HEK293 (cell line): Measurements from ENCODE around the gene LY6G5C.

Experiments
- ATF2 ChIP-seq: fragments of 450-650 bp; formaldehyde crosslinking; IDR thresholded peaks from 2 replicates; pipeline ENCODE4 v1.5.1; 2016; ENCODE audit warnings: missing biosample characterization, missing genetic modification characterization, low read depth
- HOXD13 ChIP-seq: sonication (generic); formaldehyde crosslinking; IDR thresholded peaks from 2 replicates; pipeline ENCODE4 v1.8.0; 2022; ENCODE audit warnings: missing genetic modification reagents, borderline replicate concordance
- KLF1 ChIP-seq: fragments of 450-650 bp; formaldehyde crosslinking; IDR thresholded peaks from 2 replicates; pipeline ENCODE4 v1.5.1; 2016; ENCODE audit warnings: missing biosample characterization, missing genetic modification characterization
- SETDB1 ChIP-seq: IDR thresholded peaks from one replicate; pipeline ENCODE4 v1.6.1; 2017; ENCODE audit warnings: mild to moderate bottlenecking, low read length, moderate library complexity, mixed read lengths; ENCODE audit not compliant: insufficient read length
- SP7 ChIP-seq: fragments of 450-650 bp; formaldehyde crosslinking; IDR thresholded peaks from 2 replicates; pipeline ENCODE4 v1.5.1; 2016; ENCODE audit warnings: missing biosample characterization, missing genetic modification characterization
- ZBTB17 ChIP-seq: fragments of 450-650 bp; formaldehyde crosslinking; IDR thresholded peaks from 2 replicates; pipeline ENCODE4 v1.5.1; 2016; ENCODE audit warnings: missing biosample characterization, missing genetic modification characterization
- ZBTB48 ChIP-seq: fragments of 450-650 bp; formaldehyde crosslinking; IDR thresholded peaks from 2 replicates; pipeline ENCODE4 v1.5.1; 2016; ENCODE audit warnings: missing biosample characterization, missing genetic modification characterization
- ZBTB49 ChIP-seq: fragments of 450-650 bp; formaldehyde crosslinking; IDR thresholded peaks from 2 replicates; pipeline ENCODE4 v1.5.1; 2016; ENCODE audit warnings: missing biosample characterization, missing genetic modification characterization, low read depth
- ZNF169 ChIP-seq: fragments of 450-650 bp; formaldehyde crosslinking; IDR thresholded peaks from 2 replicates; pipeline ENCODE4 v1.5.1; 2016; ENCODE audit warnings: missing biosample characterization, missing genetic modification characterization
- ZNF2 ChIP-seq: fragments of 450-650 bp; formaldehyde crosslinking; IDR thresholded peaks from 2 replicates; pipeline ENCODE4 v1.5.1; 2016; ENCODE audit warnings: missing biosample characterization, missing genetic modification characterization
- ZNF266 ChIP-seq: fragments of 450-650 bp; formaldehyde crosslinking; IDR thresholded peaks from 2 replicates; pipeline ENCODE4 v1.5.1; 2016; ENCODE audit warnings: missing biosample characterization, missing genetic modification characterization, low read depth
- ZNF292 ChIP-seq: fragments of 450-650 bp; formaldehyde crosslinking; IDR thresholded peaks from 2 replicates; pipeline ENCODE4 v1.5.1; 2016; ENCODE audit warnings: low read depth, missing biosample characterization, missing genetic modification characterization, borderline replicate concordance
- ZNF37A ChIP-seq: fragments of 450-650 bp; IDR thresholded peaks from 2 replicates; pipeline ENCODE4 v1.5.1; 2018; ENCODE audit warnings: missing biosample characterization, missing genetic modification characterization
- ZNF398 ChIP-seq: fragments of 450-650 bp; formaldehyde crosslinking; IDR thresholded peaks from 2 replicates; pipeline ENCODE4 v1.5.1; 2017; ENCODE audit warnings: missing biosample characterization, missing genetic modification characterization
- ZNF433 ChIP-seq: fragments of 450-650 bp; formaldehyde crosslinking; IDR thresholded peaks from 2 replicates; pipeline ENCODE4 v1.5.1; 2016; ENCODE audit warnings: missing biosample characterization, missing genetic modification characterization, low read depth
- ZNF561 ChIP-seq: fragments of 450-650 bp; IDR thresholded peaks from 2 replicates; pipeline ENCODE4 v1.5.1; 2018; ENCODE audit warnings: missing biosample characterization, missing genetic modification characterization, borderline replicate concordance
- ZNF585B ChIP-seq: fragments of 450-650 bp; formaldehyde crosslinking; IDR thresholded peaks from 2 replicates; pipeline ENCODE4 v1.5.1; 2016; ENCODE audit warnings: missing biosample characterization, missing genetic modification characterization
- ZNF626 ChIP-seq: fragments of 450-650 bp; sonication (Bioruptor Pico); formaldehyde crosslinking; IDR thresholded peaks from 2 replicates; pipeline ENCODE4 v1.5.1; 2018; ENCODE audit warnings: missing biosample characterization, missing genetic modification characterization, inconsistent platforms
- ZNF670 ChIP-seq: fragments of 450-650 bp; formaldehyde crosslinking; IDR thresholded peaks from 2 replicates; pipeline ENCODE4 v1.5.1; 2016; ENCODE audit warnings: missing biosample characterization, missing genetic modification characterization, low read depth
- ZNF776 ChIP-seq: fragments of 450-650 bp; formaldehyde crosslinking; IDR thresholded peaks from 2 replicates; pipeline ENCODE4 v1.5.0; 2017; ENCODE audit warnings: missing biosample characterization, missing genetic modification characterization, borderline replicate concordance
- ZNF791 ChIP-seq: fragments of 450-650 bp; formaldehyde crosslinking; IDR thresholded peaks from 2 replicates; pipeline ENCODE4 v1.5.1; 2016; ENCODE audit warnings: missing biosample characterization, missing genetic modification characterization
- ZNF837 ChIP-seq: fragments of 450-650 bp; formaldehyde crosslinking; IDR thresholded peaks from 2 replicates; pipeline ENCODE4 v1.5.1; 2016; ENCODE audit warnings: missing biosample characterization, missing genetic modification characterization
- ZNF843 ChIP-seq: fragments of 450-650 bp; formaldehyde crosslinking; IDR thresholded peaks from 2 replicates; pipeline ENCODE4 v1.5.1; 2016; ENCODE audit warnings: missing biosample characterization, missing genetic modification characterization
- TF ChIP-seq, protein P1 (sequence below): fragments of 450-650 bp; formaldehyde crosslinking; IDR thresholded peaks from 2 replicates; pipeline ENCODE4 v1.5.1; 2016; ENCODE audit warnings: missing biosample characterization, missing genetic modification characterization
- TF ChIP-seq, protein P2 (sequence below): fragments of 450-650 bp; formaldehyde crosslinking; IDR thresholded peaks from 2 replicates; pipeline ENCODE4 v1.5.1; 2016; ENCODE audit warnings: missing biosample characterization, missing genetic modification characterization
- TF ChIP-seq, protein P3 (sequence below): fragments of 450-650 bp; formaldehyde crosslinking; IDR thresholded peaks from 2 replicates; pipeline ENCODE4 v1.5.1; 2016; ENCODE audit warnings: missing biosample characterization, missing genetic modification characterization
- TF ChIP-seq, protein P4 (sequence below): fragments of 450-650 bp; formaldehyde crosslinking; IDR thresholded peaks from 2 replicates; pipeline ENCODE4 v1.5.1; 2016; ENCODE audit warnings: missing biosample characterization, missing genetic modification characterization

The LY6G5C gene

GRCh38 chr6:31729515-31729978 lies 48.7 kb upstream of the LY6G5C start (continued):
- TF ChIP-seq ZNF398 (tag by site-specific recombination) (no peak), KLF1 (tag by site-specific recombination) (peak; percentile 70; the same call in 1 of the 2 replicates), ZNF433 (tag by site-specific recombination) (no peak), ZNF837 (tag by site-specific recombination) (no peak), ZNF266 (no peak), HOXD13 (CRISPR knock-in tag) (no peak), ZNF626 (tag by site-specific recombination) (no peak), ZNF561 (no peak), ZNF2 (tag by site-specific recombination) (peak; percentile 38), ZBTB49 (tag by site-specific recombination) (0 out of 2 replicates have a peak, but pooled peaks have one; percentile 70), ATF2 (tag by site-specific recombination) (no peak), ZNF776 (tag by site-specific recombination) (no peak), SP7 (peak; percentile 51), ZNF585B (no peak), ZNF37A (no peak), ZNF292 (tag by site-specific recombination) (no peak), SETDB1 (no peak), ZNF670 (tag by site-specific recombination) (no peak), ZBTB17 (peak; percentile 92), ZNF843 (tag by site-specific recombination) (no peak), ZNF169 (no peak), ZNF791 (no peak), ZBTB48 (tag by site-specific recombination) (peak; percentile 94)
- TF ChIP-seq, protein P1, sequence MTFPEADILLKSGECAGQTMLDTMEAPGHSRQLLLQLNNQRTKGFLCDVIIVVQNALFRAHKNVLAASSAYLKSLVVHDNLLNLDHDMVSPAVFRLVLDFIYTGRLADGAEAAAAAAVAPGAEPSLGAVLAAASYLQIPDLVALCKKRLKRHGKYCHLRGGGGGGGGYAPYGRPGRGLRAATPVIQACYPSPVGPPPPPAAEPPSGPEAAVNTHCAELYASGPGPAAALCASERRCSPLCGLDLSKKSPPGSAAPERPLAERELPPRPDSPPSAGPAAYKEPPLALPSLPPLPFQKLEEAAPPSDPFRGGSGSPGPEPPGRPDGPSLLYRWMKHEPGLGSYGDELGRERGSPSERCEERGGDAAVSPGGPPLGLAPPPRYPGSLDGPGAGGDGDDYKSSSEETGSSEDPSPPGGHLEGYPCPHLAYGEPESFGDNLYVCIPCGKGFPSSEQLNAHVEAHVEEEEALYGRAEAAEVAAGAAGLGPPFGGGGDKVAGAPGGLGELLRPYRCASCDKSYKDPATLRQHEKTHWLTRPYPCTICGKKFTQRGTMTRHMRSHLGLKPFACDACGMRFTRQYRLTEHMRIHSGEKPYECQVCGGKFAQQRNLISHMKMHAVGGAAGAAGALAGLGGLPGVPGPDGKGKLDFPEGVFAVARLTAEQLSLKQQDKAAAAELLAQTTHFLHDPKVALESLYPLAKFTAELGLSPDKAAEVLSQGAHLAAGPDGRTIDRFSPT, result no peak
- TF ChIP-seq, protein P2, sequence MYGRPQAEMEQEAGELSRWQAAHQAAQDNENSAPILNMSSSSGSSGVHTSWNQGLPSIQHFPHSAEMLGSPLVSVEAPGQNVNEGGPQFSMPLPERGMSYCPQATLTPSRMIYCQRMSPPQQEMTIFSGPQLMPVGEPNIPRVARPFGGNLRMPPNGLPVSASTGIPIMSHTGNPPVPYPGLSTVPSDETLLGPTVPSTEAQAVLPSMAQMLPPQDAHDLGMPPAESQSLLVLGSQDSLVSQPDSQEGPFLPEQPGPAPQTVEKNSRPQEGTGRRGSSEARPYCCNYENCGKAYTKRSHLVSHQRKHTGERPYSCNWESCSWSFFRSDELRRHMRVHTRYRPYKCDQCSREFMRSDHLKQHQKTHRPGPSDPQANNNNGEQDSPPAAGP (tag by site-specific recombination), result no peak
- TF ChIP-seq, protein P3, sequence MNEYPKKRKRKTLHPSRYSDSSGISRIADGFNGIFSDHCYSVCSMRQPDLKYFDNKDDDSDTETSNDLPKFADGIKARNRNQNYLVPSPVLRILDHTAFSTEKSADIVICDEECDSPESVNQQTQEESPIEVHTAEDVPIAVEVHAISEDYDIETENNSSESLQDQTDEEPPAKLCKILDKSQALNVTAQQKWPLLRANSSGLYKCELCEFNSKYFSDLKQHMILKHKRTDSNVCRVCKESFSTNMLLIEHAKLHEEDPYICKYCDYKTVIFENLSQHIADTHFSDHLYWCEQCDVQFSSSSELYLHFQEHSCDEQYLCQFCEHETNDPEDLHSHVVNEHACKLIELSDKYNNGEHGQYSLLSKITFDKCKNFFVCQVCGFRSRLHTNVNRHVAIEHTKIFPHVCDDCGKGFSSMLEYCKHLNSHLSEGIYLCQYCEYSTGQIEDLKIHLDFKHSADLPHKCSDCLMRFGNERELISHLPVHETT, result no peak
- TF ChIP-seq, protein P4, sequence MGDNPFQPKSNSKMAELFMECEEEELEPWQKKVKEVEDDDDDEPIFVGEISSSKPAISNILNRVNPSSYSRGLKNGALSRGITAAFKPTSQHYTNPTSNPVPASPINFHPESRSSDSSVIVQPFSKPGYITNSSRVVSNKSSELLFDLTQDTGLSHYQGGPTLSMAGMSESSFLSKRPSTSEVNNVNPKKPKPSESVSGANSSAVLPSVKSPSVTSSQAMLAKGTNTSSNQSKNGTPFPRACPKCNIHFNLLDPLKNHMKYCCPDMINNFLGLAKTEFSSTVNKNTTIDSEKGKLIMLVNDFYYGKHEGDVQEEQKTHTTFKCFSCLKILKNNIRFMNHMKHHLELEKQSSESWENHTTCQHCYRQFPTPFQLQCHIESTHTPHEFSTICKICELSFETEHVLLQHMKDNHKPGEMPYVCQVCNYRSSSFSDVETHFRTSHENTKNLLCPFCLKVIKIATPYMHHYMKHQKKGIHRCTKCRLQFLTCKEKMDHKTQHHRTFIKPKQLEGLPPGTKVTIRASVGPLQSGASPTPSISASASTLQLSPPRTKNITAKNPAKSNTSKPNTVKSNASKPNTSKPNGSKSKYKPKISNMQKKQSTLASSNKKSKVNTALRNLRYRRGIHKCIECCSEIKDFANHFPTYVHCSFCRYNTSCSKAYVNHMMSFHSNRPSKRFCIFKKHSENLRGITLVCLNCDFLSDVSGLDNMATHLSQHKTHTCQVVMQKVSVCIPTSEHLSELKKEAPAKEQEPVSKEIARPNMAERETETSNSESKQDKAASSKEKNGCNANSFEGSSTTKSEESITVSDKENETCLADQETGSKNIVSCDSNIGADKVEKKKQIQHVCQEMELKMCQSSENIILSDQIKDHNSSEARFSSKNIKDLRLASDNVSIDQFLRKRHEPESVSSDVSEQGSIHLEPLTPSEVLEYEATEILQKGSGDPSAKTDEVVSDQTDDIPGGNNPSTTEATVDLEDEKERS (tag by site-specific recombination), result no peak
